IMR-90 (cell line): Measurements from ENCODE around the gene SEPTIN10.

Source experiments
- FOS ChIP-seq: fragments of 150-350 bp; IDR thresholded peaks from 2 replicates; pipeline ENCODE4 v1.6.1; 2016; ENCODE audit warnings: low read depth, low read length
- MAFK ChIP-seq: IDR thresholded peaks from 2 replicates; pipeline ENCODE4 v1.6.1; 2012; ENCODE audit warnings: low read depth, low read length, improper control_type of control experiment
- SMC3 ChIP-seq: fragments of 150-350 bp; IDR thresholded peaks from 2 replicates; pipeline ENCODE4 v1.6.1; 2016; ENCODE audit warnings: low read depth, mild to moderate bottlenecking, antibody characterized with exemption, low read length, moderate library complexity
- TF ChIP-seq, protein P1 (sequence below): conservative IDR thresholded peaks from 2 replicates; pipeline ENCODE4 v1.5.1; 2012; ENCODE audit warnings: mild to moderate bottlenecking, low read depth, low read length, improper control_type of control experiment

- TF ChIP-seq, protein P1, sequence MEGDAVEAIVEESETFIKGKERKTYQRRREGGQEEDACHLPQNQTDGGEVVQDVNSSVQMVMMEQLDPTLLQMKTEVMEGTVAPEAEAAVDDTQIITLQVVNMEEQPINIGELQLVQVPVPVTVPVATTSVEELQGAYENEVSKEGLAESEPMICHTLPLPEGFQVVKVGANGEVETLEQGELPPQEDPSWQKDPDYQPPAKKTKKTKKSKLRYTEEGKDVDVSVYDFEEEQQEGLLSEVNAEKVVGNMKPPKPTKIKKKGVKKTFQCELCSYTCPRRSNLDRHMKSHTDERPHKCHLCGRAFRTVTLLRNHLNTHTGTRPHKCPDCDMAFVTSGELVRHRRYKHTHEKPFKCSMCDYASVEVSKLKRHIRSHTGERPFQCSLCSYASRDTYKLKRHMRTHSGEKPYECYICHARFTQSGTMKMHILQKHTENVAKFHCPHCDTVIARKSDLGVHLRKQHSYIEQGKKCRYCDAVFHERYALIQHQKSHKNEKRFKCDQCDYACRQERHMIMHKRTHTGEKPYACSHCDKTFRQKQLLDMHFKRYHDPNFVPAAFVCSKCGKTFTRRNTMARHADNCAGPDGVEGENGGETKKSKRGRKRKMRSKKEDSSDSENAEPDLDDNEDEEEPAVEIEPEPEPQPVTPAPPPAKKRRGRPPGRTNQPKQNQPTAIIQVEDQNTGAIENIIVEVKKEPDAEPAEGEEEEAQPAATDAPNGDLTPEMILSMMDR: no peak
- TF ChIP-seq SMC3 (no peak), MAFK (no peak), FOS (no peak)
Observed at GRCh38 chr2:109582928-109583895, 30.6 kb downstream of the SEPTIN10 start.
